Measurements from ENCODE around the gene TMEM117. TPM values are rescaled to one million over a fixed set of nuclear protein-coding genes. Genes with fewer than 3 reads are reported as not detected.

Gene TMEM117
- polyA plus RNA-seq, 1 donor (not counting 4 experiments of a cell fraction or from before 2014, with no cell fraction given) = 8.5 TPM

- TF ChIP-seq CTCF (optimal IDR thresholded peaks at IDR 0.05 in 1 of 3, IDR thresholded peaks at IDR 0.05 in 1 of 3, conservative IDR thresholded peaks at IDR 0.05 in 1 of 3; ENCODE audit: extremely low read depth in 1 of 3, insufficient read depth in 2 of 3, low read length in 3 of 3) = no peak
- FAIRE-seq (no peak), DNase-seq (ENCODE audit: low read depth, low spot score) (no peak)
- Histone ChIP-seq H3K9me3 (ENCODE audit: control insufficient read depth, low read depth, low read length) (no peaks in the 10 kb centered on the region), H4K20me1 (ENCODE audit: control insufficient read depth, extremely low read depth, insufficient read depth, low read length) (no peaks in the 10 kb centered on the region), H3K4me1 (ENCODE audit: control insufficient read depth, extremely low read depth, insufficient read depth, low read length) (peaks cover 21% of the 10 kb centered on the region), H3K27ac (ENCODE audit: control insufficient read depth, insufficient read depth, low read length) (no peak overlapping the region), H3K27me3 (ENCODE audit: control insufficient read depth, extremely low read depth, insufficient read depth, low read length) (no peaks in the 10 kb centered on the region), H3K36me3 (ENCODE audit: control insufficient read depth in 2 of 2, extremely low read depth in 1 of 2, insufficient read depth in 2 of 2, low read length in 2 of 2) (no peaks in the 10 kb centered on the region), H3K79me2 (ENCODE audit: control insufficient read depth, insufficient read depth, low read length) (no peaks in the 10 kb centered on the region), H3K9ac (ENCODE audit: control insufficient read depth, extremely low read depth, insufficient read depth, low read length) (no peak overlapping the region), H3K9me1 (ENCODE audit: control insufficient read depth, extremely low read depth, insufficient read depth, low read length) (no peaks in the 10 kb centered on the region), H3K4me2 (ENCODE audit: control insufficient read depth, extremely low read depth, insufficient read depth, low read depth, low read length) (no peak overlapping the region), H2AFZ (ENCODE audit: control insufficient read depth, low read length) (no peak overlapping the region), H3K4me3 (ENCODE audit: control insufficient read depth in 2 of 3, extremely low read depth in 1 of 3, insufficient read depth in 2 of 3, low read depth in 1 of 3, low read length in 3 of 3) (no peak overlapping the region)
- dilution Hi-C loops (cut with MboI; ENCODE audit: extremely low pct_ligation_motif_present, low sequenced_read_pairs) = no loop called here
Observed at GRCh38 chr12:43858096-43858495, 22.2 kb downstream of the TMEM117 start.

- H2AFZ ChIP-seq (ENCODE audit: control insufficient read depth, low read length) = no peak overlapping the region
- no peak overlapping the region for H3K9ac ChIP-seq (ENCODE audit: control insufficient read depth, extremely low read depth, insufficient read depth, low read length)
- TF ChIP-seq CTCF (optimal IDR thresholded peaks at IDR 0.05 in 1 of 3, IDR thresholded peaks at IDR 0.05 in 1 of 3, conservative IDR thresholded peaks at IDR 0.05 in 1 of 3; ENCODE audit: extremely low read depth in 1 of 3, insufficient read depth in 2 of 3, low read length in 3 of 3) (no peak), EZH2 (IDR thresholded peaks at IDR 0.05; ENCODE audit: low read length) (no peak)
- no peaks in the 10 kb centered on the region for H4K20me1 ChIP-seq (ENCODE audit: control insufficient read depth, extremely low read depth, insufficient read depth, low read length)
- no peaks in the 10 kb centered on the region for H3K9me3 ChIP-seq (ENCODE audit: control insufficient read depth, low read depth, low read length)
- no peaks in the 10 kb centered on the region for H3K36me3 ChIP-seq (ENCODE audit: control insufficient read depth in 2 of 2, extremely low read depth in 1 of 2, insufficient read depth in 2 of 2, low read length in 2 of 2)
- no peak overlapping the region for H3K27ac ChIP-seq (ENCODE audit: control insufficient read depth, insufficient read depth, low read length)
- DNase-seq (ENCODE audit: low read depth, low spot score) (no peak), FAIRE-seq (no peak)
- no peaks in the 10 kb centered on the region for H3K9me1 ChIP-seq (ENCODE audit: control insufficient read depth, extremely low read depth, insufficient read depth, low read length)
- dilution Hi-C loops (cut with MboI; ENCODE audit: extremely low pct_ligation_motif_present, low sequenced_read_pairs) = no loop called here
- H3K4me3 ChIP-seq (ENCODE audit: control insufficient read depth in 2 of 3, extremely low read depth in 1 of 3, insufficient read depth in 2 of 3, low read depth in 1 of 3, low read length in 3 of 3) = no peak overlapping the region
- H3K4me1 ChIP-seq (ENCODE audit: control insufficient read depth, extremely low read depth, insufficient read depth, low read length) = peaks cover 21% of the 10 kb centered on the region
- no peaks in the 10 kb centered on the region for H3K79me2 ChIP-seq (ENCODE audit: control insufficient read depth, insufficient read depth, low read length)
- H3K27me3 ChIP-seq (ENCODE audit: control insufficient read depth, extremely low read depth, insufficient read depth, low read length) = no peaks in the 10 kb centered on the region
- H3K4me2 ChIP-seq (ENCODE audit: control insufficient read depth, extremely low read depth, insufficient read depth, low read depth, low read length) = no peak overlapping the region
Observed at GRCh38 chr12:43858991-43859390, 23.1 kb downstream of the TMEM117 start.

Data from keratinocyte (primary cell).